ENCODE measurements around the gene XAGE1B.
"Not testable (repeated sequence)": the region's sequence is repeated elsewhere in the genome, so short reads cannot be mapped to it uniquely, and the experiment has no call there.

Gene XAGE1B

GRCh38 chrX:52504551-52504950 lies 12.3 kb downstream of the XAGE1B start:
- no peak for ATAC-seq (replicated peaks)

GRCh38 chrX:52501362-52501761 lies 15.5 kb downstream of the XAGE1B start:
- H3K4me1 Mint-ChIP-seq (ENCODE audit: low read depth in 2 of 2); ATAC-seq (replicated peaks); H3K4me3 Mint-ChIP-seq; H3K9me3 Mint-ChIP-seq; DNase-seq; H3K36me3 Mint-ChIP-seq (ENCODE audit: insufficient read depth); H3K27ac Mint-ChIP-seq; H3K27me3 Mint-ChIP-seq: not testable (repeated sequence)

More at GRCh38 chrX:52504551-52504950, 12.3 kb downstream of the XAGE1B start:
- DNase-seq: no peak
- peaks cover 7 to 17% of the 10 kb centered on the region in 2 donors for H3K27me3 Mint-ChIP-seq
- no peaks in the 10 kb centered on the region for H3K9me3 Mint-ChIP-seq
- no peaks in the 10 kb centered on the region for H3K36me3 Mint-ChIP-seq (ENCODE audit: insufficient read depth)
- H3K4me3 Mint-ChIP-seq: no peak overlapping the region
- no peaks in the 10 kb centered on the region for H3K4me1 Mint-ChIP-seq (ENCODE audit: low read depth in 2 of 2)
- H3K27ac Mint-ChIP-seq: no peak overlapping the region

- H3K27ac Mint-ChIP-seq; DNase-seq; H3K4me1 Mint-ChIP-seq (ENCODE audit: low read depth in 2 of 2); H3K9me3 Mint-ChIP-seq; ATAC-seq (replicated peaks); H3K4me3 Mint-ChIP-seq; H3K27me3 Mint-ChIP-seq; H3K36me3 Mint-ChIP-seq (ENCODE audit: insufficient read depth): not testable (repeated sequence)
Observed at GRCh38 chrX:52496419-52496772, 20.5 kb downstream of the XAGE1B start.

- DNase-seq; H3K9me3 Mint-ChIP-seq; H3K27me3 Mint-ChIP-seq; H3K27ac Mint-ChIP-seq; H3K4me1 Mint-ChIP-seq (ENCODE audit: low read depth in 2 of 2); ATAC-seq (replicated peaks); H3K4me3 Mint-ChIP-seq; H3K36me3 Mint-ChIP-seq (ENCODE audit: insufficient read depth): not testable (repeated sequence)
Observed at GRCh38 chrX:52495545-52496418, 21.1 kb downstream of the XAGE1B start, which contains the start of gene XAGE1A. XAGE1A (plus strand) TSS chrX:52495808; CDS start chrX:52497362, 1,554 bp downstream.

- not testable (repeated sequence) for DNase-seq; H3K36me3 Mint-ChIP-seq (ENCODE audit: insufficient read depth); H3K27ac Mint-ChIP-seq; ATAC-seq (replicated peaks); H3K4me3 Mint-ChIP-seq; H3K9me3 Mint-ChIP-seq; H3K4me1 Mint-ChIP-seq (ENCODE audit: low read depth in 2 of 2); H3K27me3 Mint-ChIP-seq
Observed at GRCh38 chrX:52471301-52471700, 45.6 kb downstream of the XAGE1B start.

Measured in effector memory CD8-positive, alpha-beta T cell (primary cell).